ENCODE results near the gene FN1.
"Not testable (repeated sequence)": the region's sequence is repeated elsewhere in the genome, so short reads cannot be mapped to it uniquely, and the experiment has no call there.

FN1 gene

GRCh38 chr2:215423234-215423633 lies 12.6 kb downstream of the FN1 start:
- DNase-seq (ENCODE audit: low read depth in 2 of 2): no peak

DNA sequence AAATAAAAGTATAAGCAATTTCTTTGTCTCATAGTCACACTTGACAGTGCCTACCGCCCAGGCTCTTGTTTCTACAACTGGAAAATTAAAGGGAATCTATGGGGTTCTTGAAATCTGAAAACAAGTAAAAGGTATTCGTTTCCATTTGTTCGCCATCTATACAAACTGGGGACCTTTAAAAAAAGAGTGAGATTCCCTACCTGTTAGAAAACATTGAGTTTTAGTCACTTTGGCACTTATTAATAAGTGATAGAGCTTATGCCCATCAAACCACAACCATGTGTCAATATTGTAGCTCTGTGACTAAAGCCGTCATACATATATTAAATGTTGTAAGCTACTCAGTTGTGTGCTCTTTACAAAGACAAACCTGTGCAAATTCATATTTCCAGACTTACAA lies 13.2 kb downstream of the FN1 start:
- DNase-seq (ENCODE audit: low read depth in 2 of 2): no peak

GRCh38 chr2:215421859-215422461 lies 13.9 kb downstream of the FN1 start:
- no peak for DNase-seq (ENCODE audit: low read depth in 2 of 2)

GRCh38 chr2:215420471-215420935 lies 15.4 kb downstream of the FN1 start:
- DNase-seq (ENCODE audit: low read depth in 2 of 2): no peak

- DNase-seq (ENCODE audit: low read depth in 2 of 2): no peak
Observed at GRCh38 chr2:215419769-215420470, 15.9 kb downstream of the FN1 start.

- DNase-seq (ENCODE audit: low read depth in 2 of 2): no peak
Observed at GRCh38 chr2:215419113-215419512, 16.8 kb downstream of the FN1 start.

DNA sequence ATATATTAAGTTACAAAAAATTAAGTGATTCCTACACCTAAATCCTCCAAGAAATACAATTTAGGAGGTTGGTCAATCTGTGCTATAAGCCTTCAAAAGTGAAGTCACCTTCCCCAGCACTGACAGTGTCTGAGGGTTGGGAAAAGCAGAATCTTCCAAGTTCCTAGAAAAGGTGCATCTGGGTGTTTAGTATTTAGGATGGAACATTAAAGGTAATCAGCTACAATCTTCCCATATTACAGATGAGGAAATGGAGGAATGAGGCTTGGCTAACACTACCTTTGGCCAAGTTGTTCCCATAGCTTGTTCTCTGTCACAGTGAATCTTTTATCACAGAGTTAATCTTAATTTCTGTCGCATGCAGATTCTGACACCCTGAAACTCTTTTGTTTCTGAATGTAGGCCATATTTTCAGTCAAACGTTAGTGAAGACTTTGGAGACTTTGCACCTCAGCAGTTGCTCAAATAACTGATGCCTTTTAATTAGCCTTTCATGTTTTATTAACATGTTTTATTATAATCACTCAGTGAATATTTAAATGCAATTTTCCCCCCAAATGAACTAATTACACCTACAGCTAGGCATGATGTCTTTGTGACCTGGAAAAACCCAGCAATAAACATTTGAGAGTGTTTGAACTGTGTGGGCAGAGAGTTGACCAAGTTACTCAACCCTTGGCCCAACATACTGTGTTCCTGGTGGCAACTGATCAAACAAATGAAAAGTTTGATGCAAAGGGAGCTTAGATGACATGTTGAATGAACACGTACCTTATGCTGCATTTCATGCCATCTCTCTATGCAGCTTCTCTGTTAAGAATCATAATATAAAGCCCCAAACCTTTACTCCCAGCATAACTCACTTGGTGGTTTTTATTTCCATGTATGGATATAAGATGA lies 17.6 kb downstream of the FN1 start:
- no peak for DNase-seq (ENCODE audit: low read depth in 2 of 2)

GRCh38 chr2:215417400-215417951 lies 18.4 kb downstream of the FN1 start:
- DNase-seq (ENCODE audit: low read depth in 2 of 2): no peak

DNA sequence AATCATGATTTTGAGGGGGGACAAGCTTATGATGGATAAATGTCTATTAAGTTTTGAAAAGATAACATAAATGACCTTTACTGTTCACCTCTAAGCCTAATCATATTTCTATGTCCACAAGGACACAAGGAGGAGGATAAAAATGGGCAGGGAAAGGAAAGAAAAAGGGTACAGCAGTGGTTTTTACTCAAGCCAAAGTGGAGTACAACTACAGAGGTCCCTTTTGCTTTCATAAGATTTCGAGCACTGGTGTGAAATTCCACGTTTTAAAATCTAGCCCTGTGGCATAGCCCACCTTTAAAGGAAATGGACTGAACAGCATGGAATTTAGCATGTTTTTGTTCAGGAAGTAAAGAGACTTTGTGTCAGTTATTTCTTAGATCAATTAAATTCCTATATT lies 19.2 kb downstream of the FN1 start:
- no peak for DNase-seq (ENCODE audit: low read depth in 2 of 2)

- no peak for DNase-seq (ENCODE audit: low read depth in 2 of 2)
Observed at GRCh38 chr2:215415820-215416577, 19.9 kb downstream of the FN1 start.

DNA sequence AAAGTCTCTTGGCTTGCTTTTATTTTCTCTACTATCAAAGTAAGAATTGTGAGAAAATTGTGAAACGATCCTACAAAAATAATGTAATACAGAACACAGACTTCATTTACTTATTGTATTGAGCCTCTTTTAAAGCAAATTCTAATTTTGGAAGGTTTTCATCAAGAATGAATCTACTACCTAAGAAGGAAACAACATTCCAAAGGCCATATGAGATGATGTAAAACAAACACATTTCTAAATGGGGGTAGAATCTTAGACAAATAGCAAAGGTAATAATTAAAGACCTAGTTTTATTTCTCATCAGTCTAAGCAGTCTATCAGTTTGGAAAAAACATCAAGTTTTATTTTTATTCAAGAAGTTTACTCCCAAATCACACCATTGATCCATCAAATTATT lies 20.6 kb downstream of the FN1 start:
- DNase-seq (ENCODE audit: low read depth in 2 of 2): no peak

DNA sequence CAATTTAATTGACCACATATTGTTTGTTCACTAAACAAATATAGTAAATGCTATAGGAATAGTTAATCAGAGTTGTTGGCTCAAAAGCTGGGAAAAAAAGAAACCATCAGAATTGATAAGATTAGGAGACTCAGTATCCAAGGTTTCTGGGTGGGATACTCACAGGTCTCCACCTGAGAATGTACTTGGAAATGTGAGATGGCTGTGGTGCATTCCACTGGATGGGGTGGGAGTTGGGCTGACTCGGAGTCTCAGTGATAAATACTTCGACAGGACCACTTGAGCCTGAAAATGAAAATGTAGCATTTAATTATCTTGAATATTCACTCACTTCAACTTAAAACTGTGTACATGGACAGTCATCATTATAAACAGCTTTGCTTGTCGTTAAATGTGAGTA lies 21.2 kb downstream of the FN1 start:
- no peak for DNase-seq (ENCODE audit: low read depth in 2 of 2)

DNA sequence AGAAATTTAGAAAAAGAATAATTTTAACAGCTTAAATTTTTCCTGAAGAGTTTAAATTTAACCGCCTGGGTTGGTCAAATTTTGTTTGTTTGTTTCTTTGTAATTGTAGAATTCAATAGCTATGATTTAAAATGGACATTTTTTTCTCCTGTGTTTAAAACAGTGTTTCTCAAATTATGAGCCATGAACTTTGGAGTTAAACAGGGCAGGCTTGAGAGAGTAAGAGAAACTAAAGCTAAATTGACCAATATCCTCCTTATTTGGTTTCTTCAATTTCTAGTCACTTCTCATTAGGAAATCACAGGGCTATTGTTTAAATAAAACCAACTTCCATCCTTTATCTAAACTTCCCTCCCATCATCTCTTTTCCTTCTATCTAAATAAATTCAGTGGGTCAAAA lies 21.9 kb downstream of the FN1 start:
- DNase-seq (ENCODE audit: low read depth in 2 of 2): no peak

GRCh38 chr2:215413484-215413777 lies 22.4 kb downstream of the FN1 start:
- no peak for DNase-seq (ENCODE audit: low read depth in 2 of 2)

DNA sequence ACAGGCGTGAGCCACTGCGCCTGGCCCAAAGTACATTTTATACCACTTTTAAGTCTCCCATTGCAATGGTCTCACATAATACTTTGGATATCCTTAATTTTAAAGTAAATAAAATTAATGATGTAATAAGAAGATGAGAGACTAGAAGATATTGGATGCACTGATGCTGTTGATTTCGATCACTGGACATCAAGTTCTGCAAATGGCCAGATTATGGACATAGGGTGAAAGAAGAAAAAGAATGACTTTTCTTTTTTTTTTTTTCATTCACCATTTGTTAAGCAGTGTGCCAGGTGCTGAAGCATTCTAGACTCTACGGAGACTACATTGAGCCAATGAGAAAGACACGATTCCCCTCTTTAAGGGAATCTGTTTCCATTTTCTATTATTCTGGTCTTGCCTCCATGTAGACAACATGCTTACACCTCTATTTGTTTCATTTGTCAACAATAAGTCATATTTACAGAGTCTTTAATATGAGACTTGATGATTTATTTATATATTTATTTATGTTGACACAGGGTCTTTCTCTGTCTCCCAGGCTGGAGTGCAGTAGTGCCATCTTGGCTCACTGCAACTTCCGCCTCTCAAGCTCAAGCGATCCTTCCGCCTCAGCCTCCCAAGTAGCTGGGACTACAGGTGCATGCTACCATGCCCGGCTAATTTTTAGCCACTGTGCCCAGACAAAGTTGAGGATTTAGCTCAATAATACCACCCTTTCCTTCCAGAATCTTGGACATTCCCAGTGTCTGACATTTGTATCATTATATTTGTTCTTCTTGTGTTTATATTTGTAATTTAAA lies 23.7 kb downstream of the FN1 start:
- no peak for DNase-seq (ENCODE audit: low read depth in 2 of 2)

- no peak for DNase-seq (ENCODE audit: low read depth in 2 of 2)
Observed at GRCh38 chr2:215410932-215411285, 25.0 kb downstream of the FN1 start.

DNA sequence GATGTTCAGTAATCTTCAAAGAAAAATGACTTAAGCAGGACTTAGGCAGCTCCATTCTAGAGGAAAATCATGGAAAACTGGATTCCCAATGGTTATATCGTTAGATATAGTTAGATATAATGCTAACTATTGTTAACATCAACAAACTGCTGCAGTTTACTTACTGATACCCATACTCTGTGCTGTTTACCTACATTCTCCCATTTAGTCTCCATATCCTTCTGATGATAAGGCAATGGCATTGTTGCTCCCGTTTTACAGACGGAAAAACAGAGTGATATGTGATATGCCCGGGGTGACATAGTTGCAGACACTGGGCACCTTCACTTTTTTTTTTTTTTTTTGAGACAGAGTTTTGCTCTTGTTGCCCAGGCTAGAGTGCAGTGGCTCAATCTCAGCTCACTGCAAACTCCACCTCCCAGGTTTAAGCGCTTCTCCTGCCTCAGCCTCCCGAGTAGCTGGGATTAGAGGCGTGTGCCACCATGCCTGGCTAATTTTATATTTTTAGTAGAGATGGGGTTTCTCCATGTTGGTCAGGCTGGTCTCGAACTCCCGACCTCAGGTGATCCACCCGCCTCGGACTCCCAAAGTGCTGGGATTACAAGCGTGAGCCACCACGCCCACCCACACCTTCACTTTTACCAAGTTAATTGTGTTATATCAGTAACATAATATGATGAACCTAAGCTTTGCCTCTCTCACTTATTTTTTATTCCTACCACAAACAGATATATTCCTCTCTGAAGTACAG lies 25.5 kb downstream of the FN1 start:
- not testable (repeated sequence) for DNase-seq (ENCODE audit: low read depth in 2 of 2)

DNA sequence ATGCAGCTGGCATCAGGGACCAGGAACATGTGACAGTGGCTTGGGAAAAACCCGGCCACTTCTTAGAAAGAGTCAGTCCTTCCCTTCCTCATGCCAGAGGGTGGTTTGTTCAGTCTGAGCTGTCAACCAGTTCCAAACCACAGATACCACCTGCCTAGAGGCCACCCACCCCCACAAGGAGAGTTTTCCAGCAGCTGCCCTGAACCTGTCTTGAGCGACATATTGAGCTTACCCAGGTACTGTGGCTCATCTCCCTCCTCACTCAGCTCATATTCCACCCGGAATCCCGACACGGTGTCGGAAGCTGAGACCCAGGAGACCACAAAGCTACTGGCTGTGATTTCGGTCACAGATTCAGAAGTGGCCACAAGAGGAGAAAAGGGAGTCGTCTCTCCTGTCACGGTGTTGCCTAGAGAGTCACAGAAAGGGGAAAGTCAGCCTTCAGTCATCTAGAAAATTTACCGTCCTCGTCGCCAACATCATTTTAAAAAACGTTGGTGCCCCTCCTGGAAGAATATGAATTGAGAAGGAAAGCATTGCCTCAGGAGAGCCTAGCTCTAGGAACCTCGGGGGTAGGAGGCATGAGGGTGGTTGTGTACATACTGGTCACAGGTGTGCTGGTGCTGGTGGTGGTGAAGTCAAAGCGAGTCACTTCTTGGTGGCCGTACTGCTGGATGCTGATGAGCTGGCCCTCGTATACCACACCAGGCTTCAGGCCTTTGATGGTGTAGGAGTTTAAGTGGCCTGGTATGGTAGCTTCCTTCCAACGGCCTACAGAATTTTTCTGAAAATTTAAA lies 26.3 kb downstream of the FN1 start:
- DNase-seq (ENCODE audit: low read depth in 2 of 2): peak in 1 of 2 donors; percentile 19

DNA sequence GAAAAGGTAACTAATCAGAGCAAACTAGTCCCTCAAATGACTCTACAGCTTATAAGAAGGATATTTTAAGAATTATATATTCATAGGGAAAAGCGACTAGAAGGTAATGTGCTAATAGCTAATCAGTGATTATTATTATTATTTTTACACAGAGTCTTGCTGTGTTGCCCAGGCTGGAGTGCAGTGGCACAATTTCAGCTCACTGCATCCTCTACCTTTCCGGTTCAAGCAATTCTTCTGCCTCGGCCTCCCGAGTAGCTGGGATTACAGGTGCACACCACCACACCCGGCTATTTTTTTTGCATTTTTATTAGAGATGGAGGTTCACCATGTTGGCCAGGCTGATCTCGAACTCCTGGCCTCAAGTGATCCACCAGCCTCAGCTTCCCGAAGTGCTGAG lies 27.4 kb downstream of the FN1 start:
- DNase-seq (ENCODE audit: low read depth in 2 of 2): not testable (repeated sequence)
